Measurements from ENCODE around the gene LSM11.

- no peak for TF ChIP-seq CTCF (IDR thresholded peaks at IDR 0.05)
- TF ChIP-seq EZH2 (IDR thresholded peaks at IDR 0.05; ENCODE audit: borderline replicate concordance, insufficient read depth, low read depth, low read length, poor library complexity, severe bottlenecking): no peak
Measured at GRCh38 chr5:157714596-157714864, 29.0 kb upstream of the LSM11 start.

Measured in B cell (primary cell).